ENCODE data around the gene MED17.

Gene MED17

GRCh38 chr11:93784145-93784934, at the start of gene MED17:
Gene MED17 (plus strand): TSS chr11:93784282. CDS start chr11:93784514, 232 bp downstream.
- peak; percentile 78 for DNase-seq (ENCODE audit: low read depth, low spot score)
- Histone ChIP-seq H3K36me3 (ENCODE audit: control insufficient read depth, insufficient read depth, low read length) (no peaks in the 10 kb centered on the region), H3K4me1 (ENCODE audit: control insufficient read depth, insufficient read depth, low read length) (no peaks in the 10 kb centered on the region), H3K4me3 (ENCODE audit: low read length) (peak within 1 kb of the TSS; percentile 60), H3K27me3 (ENCODE audit: control insufficient read depth, insufficient read depth, low read length) (no peaks in the 10 kb centered on the region), H3K9me3 (ENCODE audit: control insufficient read depth, insufficient read depth, low read length) (no peaks in the 10 kb centered on the region), H3K27ac (ENCODE audit: low read length) (no peak within 1 kb of the TSS)
- WGBS (ENCODE audit: insufficient coverage, insufficient read length) = no CpG with 5 or more reads among the region's 72 CpGs

DNA sequence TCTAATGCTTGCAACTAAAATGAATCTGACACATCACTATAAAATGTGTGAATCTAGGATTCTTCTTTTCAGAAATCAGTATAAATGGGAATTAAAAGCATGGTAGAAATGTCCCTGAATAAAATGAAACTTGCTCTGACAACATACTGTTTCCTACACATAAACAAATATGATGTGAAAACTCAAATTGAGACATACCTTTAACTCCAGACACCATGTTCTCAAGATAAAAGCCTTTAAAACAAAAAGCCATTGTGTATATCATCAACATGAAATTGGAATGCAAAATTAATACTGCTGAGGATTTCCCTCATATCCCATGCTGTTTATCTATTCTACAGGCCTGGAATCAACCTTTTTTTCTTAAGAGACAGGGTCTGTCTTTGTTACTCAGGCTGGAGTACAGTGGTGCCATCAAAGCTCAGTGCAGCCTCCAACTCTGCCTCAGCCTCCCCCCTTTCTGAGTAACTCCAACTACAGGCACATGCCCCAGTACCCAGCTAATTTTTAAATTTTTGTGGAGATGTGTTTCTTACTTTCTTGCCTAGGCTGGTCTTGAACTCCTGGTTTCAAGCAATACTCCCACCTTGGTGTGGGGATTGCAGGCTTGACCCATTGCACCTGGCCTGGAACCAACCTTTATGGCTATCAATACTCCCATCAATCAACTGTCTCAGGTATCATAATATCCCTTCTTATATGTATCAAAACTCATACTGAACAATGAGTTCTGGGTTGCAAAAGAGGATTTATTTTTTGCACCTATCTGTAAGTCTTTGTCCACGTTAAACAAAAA, 49.5 kb upstream of the MED17 start:
- Histone ChIP-seq H3K27ac (ENCODE audit: low read length) (no peak overlapping the region), H3K27me3 (ENCODE audit: control insufficient read depth, insufficient read depth, low read length) (no peaks in the 10 kb centered on the region), H3K4me3 (ENCODE audit: low read length) (no peak overlapping the region), H3K36me3 (ENCODE audit: control insufficient read depth, insufficient read depth, low read length) (peaks cover 33% of the 10 kb centered on the region; the same call in 1 of the 2 replicates), H3K4me1 (ENCODE audit: control insufficient read depth, insufficient read depth, low read length) (no peaks in the 10 kb centered on the region), H3K9me3 (ENCODE audit: control insufficient read depth, insufficient read depth, low read length) (no peaks in the 10 kb centered on the region)
- no CpG with 5 or more reads among the region's 1 CpG for WGBS (ENCODE audit: insufficient coverage, insufficient read length)
- DNase-seq (ENCODE audit: low read depth, low spot score) = no peak

GRCh38 chr11:93735627-93736026, 48.5 kb upstream of the MED17 start:
- no peak for DNase-seq (ENCODE audit: low read depth, low spot score)
- WGBS (ENCODE audit: insufficient coverage, insufficient read length) = no CpG with 5 or more reads among the region's 1 CpG
- Histone ChIP-seq H3K36me3 (ENCODE audit: control insufficient read depth, insufficient read depth, low read length) (peaks cover 33% of the 10 kb centered on the region; the same call in 1 of the 2 replicates), H3K27ac (ENCODE audit: low read length) (no peak overlapping the region), H3K27me3 (ENCODE audit: control insufficient read depth, insufficient read depth, low read length) (no peaks in the 10 kb centered on the region), H3K4me1 (ENCODE audit: control insufficient read depth, insufficient read depth, low read length) (no peaks in the 10 kb centered on the region), H3K9me3 (ENCODE audit: control insufficient read depth, insufficient read depth, low read length) (no peaks in the 10 kb centered on the region), H3K4me3 (ENCODE audit: low read length) (no peak overlapping the region)

- H3K27me3 ChIP-seq (ENCODE audit: control insufficient read depth, insufficient read depth, low read length) = no peaks in the 10 kb centered on the region
- H3K4me1 ChIP-seq (ENCODE audit: control insufficient read depth, insufficient read depth, low read length) = no peaks in the 10 kb centered on the region
- H3K9me3 ChIP-seq (ENCODE audit: control insufficient read depth, insufficient read depth, low read length) = no peaks in the 10 kb centered on the region
- no peak overlapping the region for H3K4me3 ChIP-seq (ENCODE audit: low read length)
- no peak for DNase-seq (ENCODE audit: low read depth, low spot score)
- H3K36me3 ChIP-seq (ENCODE audit: control insufficient read depth, insufficient read depth, low read length) = peaks cover 32% of the 10 kb centered on the region; the same call in 1 of the 2 replicates
- H3K27ac ChIP-seq (ENCODE audit: low read length) = no peak overlapping the region
These were observed 48.0 kb upstream of the MED17 start for GRCh38 chr11:93736129-93736528.

DNA sequence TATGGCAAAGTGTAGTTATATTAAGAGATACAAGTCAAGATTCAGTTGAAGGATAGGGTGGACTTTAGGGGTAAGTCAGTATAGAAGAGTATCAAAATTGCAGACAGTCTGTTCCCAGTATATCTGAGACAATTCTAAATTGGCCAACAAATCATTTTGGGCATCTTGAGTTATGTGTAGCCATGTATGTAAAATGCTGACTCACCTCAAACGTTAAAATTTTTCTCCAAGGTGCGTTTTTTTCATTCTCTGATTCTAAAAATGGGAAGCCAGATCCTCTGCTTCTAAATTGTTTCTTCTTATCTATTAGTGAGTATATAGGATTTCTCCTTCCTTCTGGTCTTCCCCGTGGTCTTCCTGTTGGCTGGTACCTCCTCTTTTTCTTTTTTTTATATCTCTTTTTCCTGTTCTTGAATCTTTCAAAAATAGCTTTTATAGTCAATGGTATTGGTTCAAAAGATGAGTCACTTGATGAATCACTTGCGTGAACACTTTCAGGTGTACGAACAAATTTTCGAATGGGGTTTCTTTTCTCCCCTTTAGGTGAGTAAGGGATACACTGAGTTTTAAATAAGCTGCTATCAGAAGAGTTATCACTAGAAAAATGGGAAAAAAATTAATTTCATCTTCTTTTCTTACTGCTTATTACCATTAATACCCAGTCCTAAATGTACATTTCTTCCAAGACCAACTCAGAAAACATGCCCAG, 46.0 kb upstream of the MED17 start:
- WGBS (ENCODE audit: insufficient coverage, insufficient read length) = no CpG with 5 or more reads among the region's 6 CpGs
- H3K36me3 ChIP-seq (ENCODE audit: control insufficient read depth, insufficient read depth, low read length) = peaks cover 30% of the 10 kb centered on the region; the same call in 1 of the 2 replicates
- H3K27ac ChIP-seq (ENCODE audit: low read length) = no peak overlapping the region
- H3K4me1 ChIP-seq (ENCODE audit: control insufficient read depth, insufficient read depth, low read length) = no peaks in the 10 kb centered on the region
- DNase-seq (ENCODE audit: low read depth, low spot score) = no peak
- H3K4me3 ChIP-seq (ENCODE audit: low read length) = no peak overlapping the region
- H3K27me3 ChIP-seq (ENCODE audit: control insufficient read depth, insufficient read depth, low read length) = no peaks in the 10 kb centered on the region
- H3K9me3 ChIP-seq (ENCODE audit: control insufficient read depth, insufficient read depth, low read length) = no peaks in the 10 kb centered on the region

GRCh38 chr11:93738647-93739081, 45.4 kb upstream of the MED17 start:
- Histone ChIP-seq H3K27ac (ENCODE audit: low read length) (no peak overlapping the region), H3K27me3 (ENCODE audit: control insufficient read depth, insufficient read depth, low read length) (no peaks in the 10 kb centered on the region), H3K4me1 (ENCODE audit: control insufficient read depth, insufficient read depth, low read length) (no peaks in the 10 kb centered on the region), H3K4me3 (ENCODE audit: low read length) (peak overlapping the region; percentile 5; the same call in 1 of the 2 replicates), H3K9me3 (ENCODE audit: control insufficient read depth, insufficient read depth, low read length) (no peaks in the 10 kb centered on the region), H3K36me3 (ENCODE audit: control insufficient read depth, insufficient read depth, low read length) (peaks cover 25% of the 10 kb centered on the region)
- no CpG with 5 or more reads among the region's 6 CpGs for WGBS (ENCODE audit: insufficient coverage, insufficient read length)
- no peak for DNase-seq (ENCODE audit: low read depth, low spot score)

DNA sequence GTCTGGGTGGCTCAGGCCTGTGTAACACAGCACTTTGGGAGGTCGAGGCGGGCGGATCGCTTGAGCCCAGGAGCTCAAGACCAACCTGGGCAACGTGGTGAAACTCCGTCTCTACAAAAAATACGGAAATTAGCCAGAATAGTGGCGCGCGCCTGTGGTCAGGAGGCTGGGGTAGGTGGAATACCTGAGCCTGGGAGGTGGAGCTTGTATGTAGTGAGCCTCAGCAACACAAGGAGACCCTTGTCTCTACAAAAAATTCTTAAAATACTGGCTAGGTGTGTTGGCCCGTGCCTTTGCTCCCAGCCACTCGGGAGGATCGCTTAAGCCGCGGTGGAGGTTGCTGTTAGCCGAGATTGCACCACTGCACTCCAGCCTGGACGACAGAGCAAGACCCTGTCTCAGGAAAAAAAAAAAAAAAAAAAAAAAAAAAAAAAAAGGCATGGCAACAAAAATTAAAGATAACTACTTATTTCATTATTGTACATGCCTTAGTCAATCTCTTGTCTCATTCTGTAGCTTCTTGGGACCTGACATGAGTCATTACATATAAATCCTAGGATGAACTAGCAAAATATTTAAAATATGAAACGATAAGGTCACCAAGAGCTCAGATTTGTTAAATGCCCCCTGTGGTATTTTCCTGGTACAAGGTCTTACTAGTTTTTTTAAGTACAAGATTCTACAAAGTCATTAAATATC, 43.9 kb upstream of the MED17 start:
- Histone ChIP-seq H3K36me3 (ENCODE audit: control insufficient read depth, insufficient read depth, low read length) (peaks cover 18% of the 10 kb centered on the region), H3K27me3 (ENCODE audit: control insufficient read depth, insufficient read depth, low read length) (no peaks in the 10 kb centered on the region), H3K27ac (ENCODE audit: low read length) (no peak overlapping the region), H3K9me3 (ENCODE audit: control insufficient read depth, insufficient read depth, low read length) (no peaks in the 10 kb centered on the region), H3K4me1 (ENCODE audit: control insufficient read depth, insufficient read depth, low read length) (no peaks in the 10 kb centered on the region), H3K4me3 (ENCODE audit: low read length) (peak overlapping the region; percentile 93; the same call in 1 of the 2 replicates)
- no CpG with 5 or more reads among the region's 18 CpGs for WGBS (ENCODE audit: insufficient coverage, insufficient read length)
- no peak for DNase-seq (ENCODE audit: low read depth, low spot score)

- no peak for DNase-seq (ENCODE audit: low read depth, low spot score)
- H3K27me3 ChIP-seq (ENCODE audit: control insufficient read depth, insufficient read depth, low read length) = no peaks in the 10 kb centered on the region
- peaks cover 14% of the 10 kb centered on the region for H3K36me3 ChIP-seq (ENCODE audit: control insufficient read depth, insufficient read depth, low read length)
- H3K27ac ChIP-seq (ENCODE audit: low read length) = no peak overlapping the region
- WGBS (ENCODE audit: insufficient coverage, insufficient read length) = no CpG with 5 or more reads among the region's 20 CpGs
- H3K4me1 ChIP-seq (ENCODE audit: control insufficient read depth, insufficient read depth, low read length) = no peaks in the 10 kb centered on the region
- H3K4me3 ChIP-seq (ENCODE audit: low read length) = peak overlapping the region; percentile 93
- H3K9me3 ChIP-seq (ENCODE audit: control insufficient read depth, insufficient read depth, low read length) = no peaks in the 10 kb centered on the region
These were observed 43.4 kb upstream of the MED17 start for GRCh38 chr11:93740730-93741093.

DNA sequence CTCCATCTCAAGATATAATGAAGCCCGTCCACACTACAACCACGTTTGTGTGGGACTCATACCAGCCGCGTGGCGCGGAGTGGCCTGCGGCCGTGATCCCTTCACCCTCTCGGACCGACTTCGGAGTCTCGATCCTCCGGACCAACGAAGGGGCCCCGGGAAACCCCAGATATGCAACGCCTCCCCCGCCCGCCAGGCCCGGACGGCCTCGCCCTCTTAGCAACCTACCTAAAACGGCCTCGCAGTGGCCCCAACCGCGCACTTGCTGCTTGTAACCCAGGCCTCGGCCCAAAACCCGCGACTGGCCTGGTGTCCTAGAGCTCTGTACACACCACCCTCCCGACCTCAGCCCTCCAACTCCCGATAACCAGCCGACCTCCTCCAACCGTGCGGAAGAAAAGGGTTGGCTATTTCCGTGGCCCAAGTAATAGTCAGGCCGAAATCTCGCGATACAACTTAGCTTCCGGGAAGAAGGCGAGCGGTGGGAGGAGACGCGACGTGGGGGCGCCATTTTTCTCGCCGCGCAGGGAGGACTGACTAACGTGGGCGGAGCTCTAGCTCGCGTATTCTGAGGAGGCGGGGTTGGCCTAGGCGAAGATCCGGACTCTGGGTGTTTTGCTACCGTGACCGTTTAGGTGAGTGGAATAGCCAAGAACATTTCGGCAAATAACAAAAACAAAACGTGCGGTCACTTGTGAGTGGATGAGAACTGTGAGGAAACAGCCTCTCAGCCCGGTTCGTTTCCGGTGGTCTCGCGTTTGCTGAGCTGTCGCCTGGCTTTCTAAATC, 42.8 kb upstream of the MED17 start, which contains the start of the genes C11orf54 and TAF1D:
Gene C11orf54 (plus strand): TSS at position 579 of the 788 bp plus-strand sequence. CDS start 5,722 bp downstream, outside the sequence.
Gene TAF1D (minus strand): TSS at position 402 of the 788 bp plus-strand sequence. CDS start 2,191 bp downstream, outside the sequence.
- no peak within 1 kb of the TSS for H3K27ac ChIP-seq (ENCODE audit: low read length)
- H3K4me3 ChIP-seq (ENCODE audit: low read length) = peak within 1 kb of the TSS; percentile 93
- H3K27me3 ChIP-seq (ENCODE audit: control insufficient read depth, insufficient read depth, low read length) = no peaks in the 10 kb centered on the region
- peaks cover 14% of the 10 kb centered on the region for H3K36me3 ChIP-seq (ENCODE audit: control insufficient read depth, insufficient read depth, low read length)
- DNase-seq (ENCODE audit: low read depth, low spot score) = peak; percentile 94
- no CpG with 5 or more reads among the region's 65 CpGs for WGBS (ENCODE audit: insufficient coverage, insufficient read length)
- H3K4me1 ChIP-seq (ENCODE audit: control insufficient read depth, insufficient read depth, low read length) = no peaks in the 10 kb centered on the region
- H3K9me3 ChIP-seq (ENCODE audit: control insufficient read depth, insufficient read depth, low read length) = no peaks in the 10 kb centered on the region

All from iPS DF 6.9 (cell line).